Activated naive CD8-positive, alpha-beta T cell treated with anti-CD3 and anti-CD28 coated beads for 36 hours (primary cell): Measurements from ENCODE around the gene ZNF280C. TPM values are rescaled to one million over a fixed set of nuclear protein-coding genes. Genes with fewer than 3 reads are reported as not detected.

ENCODE experiments used
- DNase-seq: peaks from one replicate; pipeline ENCODE4 v3.0.0; 2021
- H3K27ac Mint-ChIP-seq: one replicate; pipeline ENCODE4 v1.8.0; 2022; ENCODE audit warnings: mild to moderate bottlenecking, moderate library complexity, mixed read lengths
- H3K27me3 Mint-ChIP-seq: one replicate; pipeline ENCODE4 v1.8.0; 2022; ENCODE audit warnings: mild to moderate bottlenecking, mixed read lengths
- H3K36me3 Mint-ChIP-seq: one replicate; pipeline ENCODE4 v1.8.0; 2021; ENCODE audit warnings: mild to moderate bottlenecking, mixed read lengths
- H3K4me1 Mint-ChIP-seq: one replicate; pipeline ENCODE4 v1.8.0; 2021; ENCODE audit warnings: mixed read lengths
- H3K4me3 Mint-ChIP-seq: one replicate; pipeline ENCODE4 v1.8.0; 2022; ENCODE audit warnings: mild to moderate bottlenecking, moderate library complexity, mixed read lengths
- H3K9me3 Mint-ChIP-seq: one replicate; pipeline ENCODE4 v1.8.0; 2022; ENCODE audit warnings: mixed read lengths
- total RNA-seq, 2 experiments: library from RNA; stranded (reverse); gene quantifications; one replicate each; pipeline ENCODE4 v1.2.3, GENCODE V29; 2021

ZNF280C gene
- total RNA-seq, 2 experiments from 2014 or later = 5.8 to 6.5 TPM

GRCh38 chrX:130224810-130225209, 43.9 kb downstream of the ZNF280C start:
- Mint-ChIP-seq H3K36me3 (peaks cover 5% of the 10 kb centered on the region), H3K4me1 (no peaks in the 10 kb centered on the region), H3K4me3 (no peak overlapping the region), H3K27ac (no peak overlapping the region), H3K9me3 (no peaks in the 10 kb centered on the region), H3K27me3 (no peaks in the 10 kb centered on the region)
- no peak for DNase-seq

DNA sequence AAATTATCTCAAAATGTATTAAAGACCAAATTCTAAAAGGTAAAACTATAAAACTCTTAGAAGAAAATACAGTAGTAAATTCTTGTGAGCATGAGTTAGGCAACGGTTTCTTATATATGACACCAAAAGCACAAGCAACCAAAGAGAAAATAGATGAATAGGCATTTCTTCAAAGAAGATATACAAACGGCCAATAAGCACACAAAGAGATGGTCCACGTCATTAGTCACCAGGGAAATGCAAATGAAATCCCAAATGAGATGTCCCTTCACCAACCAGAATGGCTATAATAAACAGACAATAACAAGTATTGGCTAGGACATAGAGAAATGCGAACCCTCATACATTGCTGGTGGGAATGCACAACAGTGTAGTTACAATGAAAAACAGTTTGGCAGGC, 52.4 kb downstream of the ZNF280C start:
- Mint-ChIP-seq H3K27ac (no peak overlapping the region), H3K27me3 (no peaks in the 10 kb centered on the region), H3K4me3 (no peak overlapping the region), H3K4me1 (peaks cover 8% of the 10 kb centered on the region), H3K36me3 (peaks cover 18% of the 10 kb centered on the region), H3K9me3 (no peaks in the 10 kb centered on the region)
- no peak for DNase-seq

- H3K27ac Mint-ChIP-seq = no peak overlapping the region
These were observed 55.3 kb downstream of the ZNF280C start for GRCh38 chrX:130213376-130213775.

DNA sequence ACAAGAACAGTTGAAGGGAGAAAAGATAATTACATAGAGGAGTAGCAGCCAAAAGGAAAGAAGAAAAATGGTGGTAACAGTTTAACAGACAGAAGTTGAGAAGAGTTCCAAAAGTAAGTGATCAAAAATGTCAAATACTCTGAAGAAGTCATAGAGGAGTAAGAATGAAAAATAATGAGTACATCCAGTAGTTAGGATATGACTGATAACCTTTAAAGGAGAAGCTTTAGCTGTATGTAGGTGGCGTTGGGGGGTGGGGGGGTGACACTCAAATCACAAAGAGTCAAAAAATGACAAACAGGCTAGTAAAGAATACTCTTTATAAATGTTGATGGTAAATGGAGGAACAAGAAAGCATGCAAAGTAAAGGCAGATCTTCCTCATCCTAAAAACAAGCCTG, 56.3 kb downstream of the ZNF280C start:
- Mint-ChIP-seq H3K27ac (peak overlapping the region; percentile 36), H3K27me3 (no peaks in the 10 kb centered on the region), H3K9me3 (no peaks in the 10 kb centered on the region)

More at GRCh38 chrX:130213376-130213775, 55.3 kb downstream of the ZNF280C start:
- no peak overlapping the region for H3K4me3 Mint-ChIP-seq
- H3K27me3 Mint-ChIP-seq = no peaks in the 10 kb centered on the region
- peaks cover 23% of the 10 kb centered on the region for H3K36me3 Mint-ChIP-seq
- no peaks in the 10 kb centered on the region for H3K9me3 Mint-ChIP-seq
- no peak for DNase-seq
- H3K4me1 Mint-ChIP-seq = peaks cover 12% of the 10 kb centered on the region

DNA sequence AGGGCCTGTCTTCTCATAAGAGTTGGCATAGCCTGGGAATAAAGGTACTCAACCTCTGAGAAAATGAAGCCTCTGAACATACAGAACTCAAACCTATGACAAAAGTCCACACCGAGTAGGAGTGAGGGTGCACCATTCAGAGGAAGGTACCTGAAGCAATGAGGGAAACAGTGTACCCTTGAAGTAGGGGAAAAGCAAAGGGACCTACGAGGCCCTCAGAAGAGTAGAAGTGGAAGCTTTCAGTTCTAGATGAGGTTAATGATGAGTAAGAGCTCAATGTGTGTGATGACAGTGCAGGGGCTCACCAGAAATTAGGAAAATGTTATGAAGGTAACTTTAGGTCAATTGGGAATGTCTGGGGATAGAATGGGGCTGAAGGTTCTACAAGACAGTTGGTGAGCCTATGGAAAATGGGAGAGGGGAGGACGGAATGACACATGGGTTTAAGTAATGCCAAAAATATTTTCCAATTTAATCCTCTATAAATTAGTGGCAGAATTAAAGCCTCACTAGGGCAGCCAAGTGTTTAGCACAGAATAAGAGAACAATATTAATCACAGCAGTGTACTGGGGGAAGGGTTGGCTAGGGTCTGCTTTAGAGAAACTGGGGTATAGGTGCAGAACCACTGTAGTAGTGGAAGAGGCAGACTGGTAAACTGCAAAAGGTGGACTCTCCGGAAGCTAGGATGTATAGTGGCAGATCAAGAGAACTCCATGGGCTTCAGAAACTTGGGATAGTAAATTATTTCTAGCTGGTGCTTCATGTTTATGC, 57.1 kb downstream of the ZNF280C start:
- Mint-ChIP-seq H3K36me3 (peaks cover 23% of the 10 kb centered on the region), H3K4me3 (no peak overlapping the region), H3K4me1 (peaks cover 12% of the 10 kb centered on the region), H3K27me3 (no peaks in the 10 kb centered on the region), H3K9me3 (no peaks in the 10 kb centered on the region), H3K27ac (no peak overlapping the region)
- DNase-seq = no peak

More for the DNA sequence above, 56.3 kb downstream of the ZNF280C start:
- Mint-ChIP-seq H3K36me3 (peaks cover 23% of the 10 kb centered on the region), H3K4me3 (no peak overlapping the region), H3K4me1 (peaks cover 12% of the 10 kb centered on the region)
- DNase-seq = no peak

- H3K36me3 Mint-ChIP-seq = peaks cover 1% of the 10 kb centered on the region
- no peak for DNase-seq
- H3K27me3 Mint-ChIP-seq = no peaks in the 10 kb centered on the region
- no peak overlapping the region for H3K27ac Mint-ChIP-seq
- no peak overlapping the region for H3K4me3 Mint-ChIP-seq
- H3K9me3 Mint-ChIP-seq = no peaks in the 10 kb centered on the region
- no peaks in the 10 kb centered on the region for H3K4me1 Mint-ChIP-seq
These were observed 64.1 kb downstream of the ZNF280C start for GRCh38 chrX:130204647-130205046.

DNA sequence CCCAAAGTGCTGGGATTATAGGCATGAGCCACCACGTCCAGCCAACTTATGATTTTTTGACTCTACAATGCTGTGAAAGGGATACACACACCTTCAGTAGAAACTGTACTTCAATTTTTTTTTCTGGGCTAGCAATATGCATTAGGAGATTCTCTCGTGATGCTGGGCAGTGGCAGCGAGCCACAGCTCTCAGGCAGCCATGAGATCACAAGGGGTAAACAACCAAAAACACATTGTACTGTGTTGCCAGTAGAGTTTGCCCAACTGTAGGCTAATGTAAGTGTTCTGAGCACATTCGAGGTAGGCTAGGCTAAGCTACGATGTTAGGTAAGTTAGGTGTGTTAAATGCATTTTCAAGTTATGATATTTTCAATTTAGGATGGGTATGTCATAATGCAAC, 71.2 kb downstream of the ZNF280C start:
- H3K4me1 Mint-ChIP-seq = no peaks in the 10 kb centered on the region
- H3K4me3 Mint-ChIP-seq = no peak overlapping the region
- no peaks in the 10 kb centered on the region for H3K27me3 Mint-ChIP-seq
- no peaks in the 10 kb centered on the region for H3K9me3 Mint-ChIP-seq
- no peaks in the 10 kb centered on the region for H3K36me3 Mint-ChIP-seq
- H3K27ac Mint-ChIP-seq = no peak overlapping the region
- DNase-seq = no peak

DNA sequence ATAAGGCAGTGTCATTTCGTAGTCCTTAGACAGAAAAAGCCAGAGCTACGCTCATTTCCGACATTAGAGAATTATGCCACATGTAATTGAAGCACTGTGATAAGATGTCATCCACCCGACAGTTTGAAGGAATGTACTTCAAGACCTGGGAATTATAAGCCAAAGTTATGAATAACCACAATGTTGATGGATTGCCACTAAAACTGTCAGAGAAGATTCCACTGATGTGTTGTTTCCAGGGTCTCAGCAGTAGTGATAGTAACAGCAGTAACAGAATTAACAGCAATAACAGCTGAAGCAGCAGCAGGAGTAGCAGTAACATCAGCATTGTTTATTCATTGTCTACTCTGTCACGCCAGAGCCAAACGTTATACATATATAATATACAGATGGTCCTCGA, 72.2 kb downstream of the ZNF280C start:
- H3K27me3 Mint-ChIP-seq = no peaks in the 10 kb centered on the region
- H3K4me1 Mint-ChIP-seq = no peaks in the 10 kb centered on the region
- H3K9me3 Mint-ChIP-seq = no peaks in the 10 kb centered on the region
- no peak overlapping the region for H3K27ac Mint-ChIP-seq
- H3K4me3 Mint-ChIP-seq = no peak overlapping the region
- DNase-seq = no peak
- H3K36me3 Mint-ChIP-seq = no peaks in the 10 kb centered on the region

- Mint-ChIP-seq H3K27ac (no peak overlapping the region), H3K4me3 (no peak overlapping the region), H3K36me3 (no peaks in the 10 kb centered on the region), H3K4me1 (no peaks in the 10 kb centered on the region), H3K27me3 (no peaks in the 10 kb centered on the region), H3K9me3 (no peaks in the 10 kb centered on the region)
- no peak for DNase-seq
These were observed 77.9 kb downstream of the ZNF280C start for GRCh38 chrX:130190801-130191200.

DNA sequence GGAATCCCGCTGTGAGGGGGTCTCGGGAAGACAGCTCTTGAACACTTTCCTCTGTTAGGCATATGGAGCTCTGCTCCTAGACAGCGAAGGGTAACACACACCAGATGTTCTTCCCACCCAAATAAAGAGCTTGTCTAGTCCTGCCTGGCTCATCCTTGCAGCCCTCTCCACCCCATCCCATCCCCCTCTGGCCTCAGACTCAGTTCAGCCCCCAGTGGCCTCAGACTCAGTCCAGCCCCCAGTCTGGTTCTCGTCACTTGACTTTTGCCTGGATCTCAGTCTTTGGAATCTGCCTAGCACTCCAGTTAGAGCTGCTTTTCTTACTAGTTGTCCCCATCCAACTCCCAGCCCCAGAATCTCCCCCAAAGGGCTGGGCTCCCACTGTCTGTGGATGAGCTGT, 82.0 kb downstream of the ZNF280C start:
- H3K9me3 Mint-ChIP-seq = no peaks in the 10 kb centered on the region
- peaks cover 14% of the 10 kb centered on the region for H3K36me3 Mint-ChIP-seq
- no peak for DNase-seq
- no peak overlapping the region for H3K27ac Mint-ChIP-seq
- no peaks in the 10 kb centered on the region for H3K27me3 Mint-ChIP-seq
- peaks cover 12% of the 10 kb centered on the region for H3K4me1 Mint-ChIP-seq
- H3K4me3 Mint-ChIP-seq = no peak overlapping the region

DNA sequence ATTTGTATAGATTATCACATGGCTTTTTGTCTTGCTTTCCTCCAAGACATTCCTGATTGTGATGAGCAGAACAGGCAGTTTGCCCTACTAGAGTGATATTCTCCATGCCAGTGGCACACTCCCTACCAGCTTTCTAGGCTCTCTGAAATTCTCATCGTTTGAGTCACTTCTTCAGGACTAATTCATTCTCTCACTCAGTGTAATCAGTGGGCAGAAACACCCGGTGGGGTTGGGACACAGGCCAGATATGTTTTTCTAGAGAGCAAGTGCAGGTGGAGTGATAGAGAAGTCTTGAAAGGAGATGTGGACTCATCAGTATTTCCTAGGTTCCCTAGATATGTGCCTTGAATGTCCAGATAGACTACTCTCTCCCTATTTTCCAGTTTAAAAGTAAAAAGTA, 83.8 kb downstream of the ZNF280C start:
- Mint-ChIP-seq H3K4me3 (no peak overlapping the region), H3K36me3 (peaks cover 17% of the 10 kb centered on the region), H3K4me1 (peaks cover 15% of the 10 kb centered on the region), H3K9me3 (no peaks in the 10 kb centered on the region), H3K27me3 (no peaks in the 10 kb centered on the region), H3K27ac (no peak overlapping the region)
- DNase-seq = no peak

DNA sequence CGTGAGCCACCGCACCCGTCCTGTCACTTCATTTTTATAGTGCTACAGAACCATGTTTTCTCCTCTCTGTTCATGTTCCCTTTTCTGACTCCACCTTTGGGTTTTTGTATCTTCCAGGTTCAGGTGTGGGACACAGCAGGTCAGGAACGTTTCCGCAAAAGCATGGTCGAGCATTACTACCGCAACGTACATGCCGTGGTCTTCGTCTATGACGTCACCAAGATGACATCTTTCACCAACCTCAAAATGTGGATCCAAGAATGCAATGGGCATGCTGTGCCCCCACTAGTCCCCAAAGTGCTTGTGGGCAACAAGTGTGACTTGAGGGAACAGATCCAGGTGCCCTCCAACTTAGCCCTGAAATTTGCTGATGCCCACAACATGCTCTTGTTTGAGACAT, 84.5 kb downstream of the ZNF280C start:
- DNase-seq = no peak
- Mint-ChIP-seq H3K9me3 (no peaks in the 10 kb centered on the region), H3K27me3 (no peaks in the 10 kb centered on the region), H3K36me3 (peaks cover 22% of the 10 kb centered on the region), H3K4me1 (peaks cover 21% of the 10 kb centered on the region), H3K4me3 (no peak overlapping the region), H3K27ac (peak overlapping the region; percentile 74)

GRCh38 chrX:130179579-130180215, 89.0 kb downstream of the ZNF280C start:
- DNase-seq = no peak
- peak overlapping the region; percentile 79 for H3K27ac Mint-ChIP-seq
- H3K4me1 Mint-ChIP-seq = peaks cover 48% of the 10 kb centered on the region
- no peak overlapping the region for H3K4me3 Mint-ChIP-seq
- peaks cover 43% of the 10 kb centered on the region for H3K36me3 Mint-ChIP-seq
- peaks cover 2% of the 10 kb centered on the region for H3K9me3 Mint-ChIP-seq
- no peaks in the 10 kb centered on the region for H3K27me3 Mint-ChIP-seq

DNA sequence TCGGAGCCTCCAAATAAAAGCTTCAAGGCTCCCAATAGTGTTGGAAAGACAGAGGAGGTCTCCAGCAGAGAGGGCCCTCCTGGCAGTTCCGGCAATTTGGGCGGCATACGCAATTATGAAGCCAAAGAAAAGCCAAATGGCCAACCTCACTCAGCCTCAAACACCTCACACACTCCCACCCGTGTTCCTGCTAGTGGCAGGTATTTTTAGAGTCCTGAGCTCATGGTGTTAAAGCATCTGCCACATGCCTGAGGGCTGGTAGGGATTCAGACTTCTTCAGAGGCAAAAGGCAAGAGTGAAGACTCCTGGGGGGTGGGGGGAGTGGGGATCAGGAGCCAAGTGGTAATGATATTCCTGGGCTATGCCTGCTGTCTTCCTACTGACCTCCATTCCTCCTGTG, 89.5 kb downstream of the ZNF280C start:
- H3K4me3 Mint-ChIP-seq = no peak overlapping the region

DNA sequence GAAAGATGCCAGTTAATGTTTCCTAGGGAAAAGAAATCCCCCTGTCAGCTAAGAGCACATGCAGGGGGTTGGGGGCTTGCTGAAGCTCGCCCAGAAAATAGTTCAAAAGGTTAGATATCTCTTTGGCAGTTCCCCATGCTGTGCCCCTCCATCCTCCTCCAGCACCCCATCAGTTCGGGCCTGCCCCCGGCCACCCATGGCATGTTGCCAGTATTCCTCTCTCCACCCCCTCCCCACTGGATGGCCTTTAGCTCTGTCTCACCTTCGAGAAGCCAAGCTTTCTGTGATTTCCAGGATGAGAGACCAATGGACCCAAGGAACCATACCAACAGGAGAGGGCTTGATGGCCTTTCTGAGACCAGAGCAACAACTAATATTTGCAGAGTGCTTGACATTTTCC, 91.8 kb downstream of the ZNF280C start:
- Mint-ChIP-seq H3K27me3 (no peaks in the 10 kb centered on the region), H3K9me3 (peaks cover 2% of the 10 kb centered on the region), H3K4me1 (peaks cover 45% of the 10 kb centered on the region), H3K4me3 (no peak overlapping the region), H3K36me3 (peaks cover 38% of the 10 kb centered on the region), H3K27ac (peak overlapping the region; percentile 54)
- no peak for DNase-seq

More for the DNA sequence above, 89.5 kb downstream of the ZNF280C start:
- Mint-ChIP-seq H3K27ac (peak overlapping the region; percentile 79), H3K4me1 (peaks cover 50% of the 10 kb centered on the region), H3K27me3 (no peaks in the 10 kb centered on the region), H3K36me3 (peaks cover 44% of the 10 kb centered on the region), H3K9me3 (peaks cover 2% of the 10 kb centered on the region)
- DNase-seq = no peak

DNA sequence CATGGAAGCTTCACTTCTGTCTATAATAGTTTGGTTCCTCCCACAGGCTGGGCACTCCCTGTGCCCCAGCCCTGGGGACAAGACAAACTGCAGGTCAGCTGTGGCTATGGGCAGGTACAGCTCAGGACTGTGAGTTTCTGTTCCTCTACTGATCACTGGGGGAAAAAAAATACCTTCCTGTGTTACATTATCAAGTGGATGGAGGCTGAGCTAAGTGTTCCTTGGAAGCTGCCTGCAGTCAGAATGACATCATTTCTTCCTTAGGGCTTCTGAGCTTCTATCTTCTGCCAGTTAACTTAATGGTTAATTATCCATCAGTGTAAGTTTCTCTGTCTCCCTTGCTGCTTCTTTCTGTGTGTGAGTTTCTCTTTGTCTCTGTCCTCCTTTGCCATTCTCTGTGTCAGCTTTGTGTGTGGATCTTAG, 92.3 kb downstream of the ZNF280C start:
- peaks cover 45% of the 10 kb centered on the region for H3K4me1 Mint-ChIP-seq
- H3K4me3 Mint-ChIP-seq = peak overlapping the region; percentile 35
- peak overlapping the region; percentile 54 for H3K27ac Mint-ChIP-seq
- no peak for DNase-seq
- peaks cover 38% of the 10 kb centered on the region for H3K36me3 Mint-ChIP-seq
- H3K9me3 Mint-ChIP-seq = peaks cover 2% of the 10 kb centered on the region
- no peaks in the 10 kb centered on the region for H3K27me3 Mint-ChIP-seq
